Heart left ventricle (tissue), 16 donors: Measurements from ENCODE around the gene RNH1. TPM values are rescaled to one million over a fixed set of nuclear protein-coding genes. Genes with fewer than 3 reads are reported as not detected.

ENCODE experiments used
- ATAC-seq, 4 donors: fragments of 200-7000 bp; cut with Tn5 transposase; one replicate each; pipeline ENCODE4 v1.9.1; 2020 to 2022; ENCODE audit warnings: moderate library complexity in 4 of 4, mild to moderate bottlenecking in 3 of 4, moderate number of reproducible peaks in 1 of 4
- DNase-seq, 5 donors: peaks; one replicate each; pipeline ENCODE4 v3.0.0-alpha.2; 2020
- H3K27ac ChIP-seq, 12 donors: fragments of 200-600 bp; sonication (generic) in 4 of 12; one replicate each; pipeline versions ENCODE4 v1.5.0 to v1.8.0; 2016 to 2022; ENCODE audit warnings: mild to moderate bottlenecking in 2 of 12
- H3K27me3 ChIP-seq, 9 donors: fragments of 200-600 bp; sonication (generic) in 2 of 9; one replicate each; pipeline versions ENCODE4 v1.5.1 to v1.8.0; 2016 to 2022; ENCODE audit warnings: mild to moderate bottlenecking in 3 of 9
- H3K36me3 ChIP-seq, 9 donors: fragments of 200-600 bp; sonication (generic) in 2 of 9; one replicate each; pipeline versions ENCODE4 v1.5.0 to v1.8.0; 2018 to 2022; ENCODE audit warnings: mild to moderate bottlenecking in 2 of 9
- H3K4me1 ChIP-seq, 12 donors: fragments of 200-600 bp; sonication (generic) in 4 of 12; one replicate each; pipeline versions ENCODE4 v1.5.0 to v1.8.0; 2016 to 2022; ENCODE audit warnings: mild to moderate bottlenecking in 3 of 12
- H3K4me3 ChIP-seq, 12 donors: fragments of 200-600 bp; sonication (generic) in 4 of 12; one replicate each; pipeline versions ENCODE4 v1.5.0 to v1.8.0; 2017 to 2022; ENCODE audit warnings: mild to moderate bottlenecking in 9 of 12, moderate library complexity in 4 of 12
- H3K9me3 ChIP-seq, 12 donors: fragments of 200-600 bp; sonication (generic) in 4 of 12; one replicate each; pipeline versions ENCODE4 v1.5.0 to v1.8.0; 2016 to 2022; ENCODE audit warnings: mild to moderate bottlenecking in 1 of 12
- POLR2A ChIP-seq, 2 donors: fragments of 450-650 bp; IDR thresholded peaks; one replicate each; pipeline ENCODE4 v1.6.1; 2017; ENCODE audit warnings: antibody characterized with exemption in 2 of 2, mild to moderate bottlenecking in 2 of 2, moderate library complexity in 2 of 2
- WGBS, 4 donors: extraction: QIAGEN DNeasy Blood & Tissue Kit in 2 of 4; methylation state at CpG; one replicate each; pipeline versions ENCODE4 v1.1.5 to v1.1.7; 2013 to 2018; 5-methylcytosine and 5-hydroxymethylcytosine counted together
- intact Hi-C, 10 donors: fragments of 100-400 bp; cut with DNase I; formaldehyde crosslinking; loops; one replicate each; pipeline versions ENCODE4 v1.11.1 to v1.14.2; 2022
- polyA plus RNA-seq, 2 donors: library from polyadenylated mRNA; stranded (reverse); fragments of 200-250 nt; gene quantifications; one replicate each; pipeline ENCODE4 v1.2.3, GENCODE V29; 2013
- total RNA-seq, 9 donors: library from RNA; depleted of rRNA in 2 of 9; stranded (reverse); fragments of >200 nt in 2 of 9; fragmentation: NEBNext Ultra II Directional in 3 of 9; extraction: Animal tissue kit (Norgen Biotek cat#: 25700) in 3 of 9; gene quantifications; one replicate each; pipeline versions ENCODE4 v1.1.0 to v1.2.4, GENCODE V29; 2016 to 2023
- TF ChIP-seq, protein P1 (sequence below), 12 donors: fragments of 200-600 bp; sonication (generic) in 4 of 12; IDR thresholded peaks; one replicate each; pipeline versions ENCODE4 v1.5.0 to v1.8.0; 2018 to 2022; ENCODE audit warnings: antibody characterized with exemption in 12 of 12, mild to moderate bottlenecking in 5 of 12
- donor health status: ischemic (EF 13 %, LVEDD 7.1; RV severe dilation, severe dysfunction).
- donor health status: healthy with polysubstance abuse.
- donor health status: DM: no; HTN: yes; CAD: no.
- donor health status: DM: no; HTN: no; CAD: no.
- donor health status: ischemic (EF 25% LVEDD 6.9; RV normal size, moderate dysfunction).
- donor health status: ischemic (EF 25% LVEDD 5.7; RV mildly dilated, moderate dysfunction).
- donor health status: healthy.
- donor health status: DM: yes; HTN: yes; CAD: no.
- donor health status: ischemic (EF 35%, LVEDD 5.7; RV mildly dilated, moderate dysfunction).
- donor health status: nonischemic (EF 11% LVEDD 7.7; RV severe dilation, severe dysfunction).
- donor health status: DM: yes; HTN: yes; CAD: no.
- donor health status: PGD.
- donor health status: ischemic (EF 29% LVEDD 5.4; RV normal size, mild dysfunction).
- donor health status: nonischemic (EF 23%, LVEDD 6.1; RV moderate dilation, normal function).

The RNH1 gene
- total and polyA plus RNA-seq, 11 donors, result 58.2 to 247 (median 158) TPM

DNA sequence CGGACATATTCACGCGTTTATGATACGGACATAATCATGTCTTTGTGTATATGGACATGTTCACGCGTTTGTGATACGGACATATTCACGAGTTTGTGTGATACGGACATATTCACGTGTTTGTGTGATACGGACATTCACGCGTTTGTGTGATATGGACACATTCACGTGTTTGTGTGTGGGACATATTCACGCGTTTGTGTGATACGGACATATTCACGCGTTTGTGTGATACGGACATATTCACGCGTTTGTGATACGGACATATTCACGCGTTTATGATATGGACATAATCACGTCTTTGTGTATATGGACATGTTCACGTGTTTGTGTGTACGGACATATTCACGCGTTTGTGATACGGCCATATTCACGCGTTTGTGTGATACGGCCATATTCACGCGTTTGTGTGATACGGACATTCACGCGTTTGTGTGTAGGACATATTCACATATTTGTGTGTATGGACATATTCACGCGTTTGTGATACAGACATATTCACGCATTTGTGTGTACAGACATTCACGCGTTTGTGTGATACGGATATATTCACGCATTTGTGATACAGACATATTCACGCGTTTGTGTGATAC is 32.0 kb downstream of the RNH1 start:
- no peaks in the 10 kb centered on the region for H3K27me3 ChIP-seq
- peaks cover 0 to 7% (median 0%) of the 10 kb centered on the region in 9 donors for H3K36me3 ChIP-seq
- H3K4me3 ChIP-seq, result no peak overlapping the region
- peaks cover 2 to 10% (median 6%) of the 10 kb centered on the region in 12 donors for H3K4me1 ChIP-seq
- intact Hi-C loops, result no loop called here
- no peaks in the 10 kb centered on the region for H3K9me3 ChIP-seq
- WGBS, 4 donors, result 94 to 97% (median 96%) methylated on average over 48 of the region's 48 CpGs
- H3K27ac ChIP-seq, result no peak overlapping the region
- DNase-seq (peak in 1 of 5 donors; percentile 12), ATAC-seq (no peak)
- TF ChIP-seq POLR2A (IDR thresholded peaks at IDR 0.05), result no peak
- TF ChIP-seq, protein P1, sequence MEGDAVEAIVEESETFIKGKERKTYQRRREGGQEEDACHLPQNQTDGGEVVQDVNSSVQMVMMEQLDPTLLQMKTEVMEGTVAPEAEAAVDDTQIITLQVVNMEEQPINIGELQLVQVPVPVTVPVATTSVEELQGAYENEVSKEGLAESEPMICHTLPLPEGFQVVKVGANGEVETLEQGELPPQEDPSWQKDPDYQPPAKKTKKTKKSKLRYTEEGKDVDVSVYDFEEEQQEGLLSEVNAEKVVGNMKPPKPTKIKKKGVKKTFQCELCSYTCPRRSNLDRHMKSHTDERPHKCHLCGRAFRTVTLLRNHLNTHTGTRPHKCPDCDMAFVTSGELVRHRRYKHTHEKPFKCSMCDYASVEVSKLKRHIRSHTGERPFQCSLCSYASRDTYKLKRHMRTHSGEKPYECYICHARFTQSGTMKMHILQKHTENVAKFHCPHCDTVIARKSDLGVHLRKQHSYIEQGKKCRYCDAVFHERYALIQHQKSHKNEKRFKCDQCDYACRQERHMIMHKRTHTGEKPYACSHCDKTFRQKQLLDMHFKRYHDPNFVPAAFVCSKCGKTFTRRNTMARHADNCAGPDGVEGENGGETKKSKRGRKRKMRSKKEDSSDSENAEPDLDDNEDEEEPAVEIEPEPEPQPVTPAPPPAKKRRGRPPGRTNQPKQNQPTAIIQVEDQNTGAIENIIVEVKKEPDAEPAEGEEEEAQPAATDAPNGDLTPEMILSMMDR (IDR thresholded peaks at IDR 0.05), result no peak

GRCh38 chr11:473962-474785 is 32.9 kb downstream of the RNH1 start:
- WGBS, 4 donors, result 87 to 92% (median 89%) methylated on average over 17 to 22 of the region's 22 CpGs
- ATAC-seq (no peak), DNase-seq (peak in 1 of 5 donors; percentile 37)
- peaks cover 7 to 17% (median 13%) of the 10 kb centered on the region in 12 donors for H3K4me1 ChIP-seq
- intact Hi-C loops, result no loop called here
- H3K9me3 ChIP-seq, result no peaks in the 10 kb centered on the region
- no peaks in the 10 kb centered on the region for H3K27me3 ChIP-seq
- TF ChIP-seq POLR2A (IDR thresholded peaks at IDR 0.05), result no peak
- TF ChIP-seq, protein P1 (IDR thresholded peaks at IDR 0.05), result no peak
- peaks cover 0 to 1% (median 0%) of the 10 kb centered on the region in 9 donors for H3K36me3 ChIP-seq
- no peak overlapping the region for H3K27ac ChIP-seq
- H3K4me3 ChIP-seq, result no peak overlapping the region

DNA sequence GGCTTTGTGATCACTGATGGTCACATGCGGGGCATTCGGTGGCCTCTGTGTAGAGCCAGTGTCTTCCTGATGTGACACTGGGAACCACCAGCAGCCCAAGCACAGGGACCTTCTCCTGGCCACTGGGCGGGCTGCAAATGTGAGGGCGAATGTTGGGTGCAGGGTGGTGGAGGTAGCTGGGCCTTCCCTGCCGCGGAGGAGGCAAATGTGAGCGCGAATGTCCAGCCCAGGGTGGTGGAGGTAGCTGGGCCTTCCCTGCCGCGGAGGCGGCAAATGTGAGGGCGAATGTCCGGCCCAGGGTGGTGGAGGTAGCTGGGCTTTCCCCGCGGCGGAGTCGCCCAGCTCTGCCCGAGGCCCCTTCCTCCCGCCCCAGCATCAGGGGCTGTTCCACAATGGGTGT is 33.6 kb downstream of the RNH1 start:
- 95 to 98% (median 96%) methylated on average over 17 to 19 of the region's 19 CpGs for WGBS, 4 donors
- H3K36me3 ChIP-seq, result no peaks in the 10 kb centered on the region
- no peak overlapping the region for H3K4me3 ChIP-seq
- H3K27ac ChIP-seq, result no peak overlapping the region
- no peaks in the 10 kb centered on the region for H3K9me3 ChIP-seq
- TF ChIP-seq, protein P1 (IDR thresholded peaks at IDR 0.05), result no peak
- no peak for TF ChIP-seq POLR2A (IDR thresholded peaks at IDR 0.05)
- ATAC-seq (no peak), DNase-seq (peak in 1 of 5 donors; percentile 40)
- no peaks in the 10 kb centered on the region for H3K27me3 ChIP-seq
- peaks cover 7 to 20% (median 13%) of the 10 kb centered on the region in 12 donors for H3K4me1 ChIP-seq
- intact Hi-C loops, result no loop called here

- H3K4me3 ChIP-seq, result no peak overlapping the region
- ATAC-seq, result no peak
- H3K27me3 ChIP-seq, result no peaks in the 10 kb centered on the region
- 92 to 95% (median 94%) methylated on average over 26 to 28 of the region's 28 CpGs for WGBS, 4 donors
- H3K36me3 ChIP-seq, result no peaks in the 10 kb centered on the region
- intact Hi-C loops, result no loop called here
- TF ChIP-seq, protein P1 (IDR thresholded peaks at IDR 0.05), result no peak
- no peak for TF ChIP-seq POLR2A (IDR thresholded peaks at IDR 0.05)
- no peaks in the 10 kb centered on the region for H3K9me3 ChIP-seq
- no peak overlapping the region for H3K27ac ChIP-seq
- peak in 1 of 5 donors; percentile 56 for DNase-seq
- peaks cover 7 to 26% (median 18%) of the 10 kb centered on the region in 12 donors for H3K4me1 ChIP-seq
These were observed 34.2 kb downstream of the RNH1 start for GRCh38 chr11:472816-473215.
